B cell (primary cell): Measurements from ENCODE around the gene RSPH9. TPM values are rescaled to one million over a fixed set of nuclear protein-coding genes. Genes with fewer than 3 reads are reported as not detected.
A peak's percentile ranks its signal among the peaks of the same experiment; 100 is the strongest.

Source experiments
- ATAC-seq: fragments of 200-7000 bp; cut with Tn5 transposase; one replicate; pipeline ENCODE4 v1.10.0; 2021; ENCODE audit warnings: low read depth, mild to moderate bottlenecking, moderate number of reproducible peaks, moderate library complexity
- CTCF ChIA-PET: fragments of 350-600 bp; sonication (Branson Sonifier 250); formaldehyde crosslinking; loops from one replicate; lab custom pipeline; 2021; ENCODE audit warnings: antibody characterized with exemption, inconsistent platforms; lab: Charles Lee
- POLR2A ChIA-PET: fragments of 350-600 bp; sonication (Branson Sonifier 250); formaldehyde crosslinking; loops from one replicate; lab custom pipeline; 2021; ENCODE audit warnings: antibody characterized with exemption; lab: Charles Lee
- DNase-seq: peaks from one replicate; pipeline ENCODE4 v3.0.0; 2013
- H2AFZ ChIP-seq: 2 replicates; pipeline ENCODE4 v1.6.1; 2012; ENCODE audit warnings: mild to moderate bottlenecking, low read depth, low read length; ENCODE audit not compliant: insufficient read depth, poor library complexity, severe bottlenecking
- H3K27ac ChIP-seq, 2 donors: 1 replicate in 1 of 2; 2 replicates in 1 of 2; pipeline ENCODE4 v1.5.1; 2012 to 2013; ENCODE audit warnings: low read length in 2 of 2, mild to moderate bottlenecking in 2 of 2, moderate library complexity in 1 of 2
- H3K27me3 ChIP-seq, 4 experiments: fragments of 200-600 bp in 1 of 4; sonication (generic) in 1 of 4; replicated peaks in 1 of 4; 1 replicate in 2 of 4; 2 replicates in 2 of 4; pipeline versions ENCODE4 v1.6.1 to v1.7.0; 2013 to 2016; ENCODE audit warnings: low read length in 3 of 4, mild to moderate bottlenecking in 2 of 4, mixed read lengths in 1 of 4, moderate library complexity in 1 of 4; ENCODE audit not compliant: insufficient read depth in 4 of 4, control insufficient read depth in 3 of 4; ENCODE audit errors: control extremely low read depth in 1 of 4
- H3K36me3 ChIP-seq, 2 experiments: replicated peaks in 1 of 2; 1 replicate in 1 of 2; 2 replicates in 1 of 2; pipeline versions ENCODE4 v1.6.1 to v1.7.1; 2013; ENCODE audit warnings: low read length in 1 of 2; ENCODE audit not compliant: insufficient read depth in 2 of 2, control insufficient read depth in 1 of 2; ENCODE audit errors: control extremely low read depth in 1 of 2, extremely low read depth in 1 of 2
- H3K4me1 ChIP-seq, 2 donors: fragments of 200-600 bp in 1 of 2; sonication (generic) in 1 of 2; 1 replicate in 1 of 2; 2 replicates in 1 of 2; pipeline versions ENCODE4 v1.5.1 to v1.6.1; 2013 to 2017; ENCODE audit warnings: low read length in 2 of 2; ENCODE audit not compliant: control insufficient read depth in 2 of 2, insufficient read depth in 2 of 2
- H3K4me2 ChIP-seq: replicated peaks from 2 replicates; pipeline ENCODE3; 2012; ENCODE audit warnings: mild to moderate bottlenecking, low read depth, low read length; ENCODE audit not compliant: poor library complexity, severe bottlenecking
- H3K4me3 ChIP-seq, 5 experiments: fragments of 200-600 bp in 1 of 5; sonication (generic) in 1 of 5; 1 replicate in 3 of 5; 2 replicates in 2 of 5; pipeline versions ENCODE4 v1.5.1 to v1.7.0; 2011 to 2016; ENCODE audit warnings: low read length in 4 of 5, mild to moderate bottlenecking in 4 of 5, low read depth in 2 of 5, control low read depth in 1 of 5, moderate library complexity in 1 of 5; ENCODE audit not compliant: insufficient read depth in 1 of 5; ENCODE audit errors: control extremely low read depth in 1 of 5, extremely low read depth in 1 of 5
- H3K79me2 ChIP-seq: fragments of 200-600 bp; sonication (generic); one replicate; pipeline ENCODE4 v1.6.0; 2016; ENCODE audit warnings: low read length; ENCODE audit not compliant: control insufficient read depth, insufficient read depth
- H3K9ac ChIP-seq: fragments of 200-600 bp; sonication (generic); 2 replicates; pipeline ENCODE4 v1.6.1; 2017; ENCODE audit warnings: mild to moderate bottlenecking, low read length, moderate library complexity
- H3K9me3 ChIP-seq, 3 donors: one replicate each; pipeline versions ENCODE4 v1.6.1 to v1.7.1; 2013; ENCODE audit warnings: low read length in 2 of 3; ENCODE audit not compliant: control insufficient read depth in 2 of 3, insufficient read depth in 1 of 3; ENCODE audit errors: control extremely low read depth in 1 of 3
- H4K20me1 ChIP-seq: 2 replicates; pipeline ENCODE4 v1.6.0; 2012; ENCODE audit warnings: mild to moderate bottlenecking, low read length; ENCODE audit not compliant: insufficient read depth, control insufficient read depth, poor library complexity, severe bottlenecking
- H3K27ac Mint-ChIP-seq: one replicate; pipeline ENCODE4 v1.8.0; 2021; ENCODE audit warnings: mixed read lengths
- H3K27me3 Mint-ChIP-seq: one replicate; pipeline ENCODE4 v1.8.0; 2021; ENCODE audit warnings: mixed read lengths
- H3K4me1 Mint-ChIP-seq: one replicate; pipeline ENCODE4 v1.8.0; 2021; ENCODE audit warnings: mixed read lengths
- H3K4me3 Mint-ChIP-seq: one replicate; pipeline ENCODE4 v1.8.0; 2021; ENCODE audit warnings: mixed read lengths
- H3K9me3 Mint-ChIP-seq: one replicate; pipeline ENCODE4 v1.8.0; 2022; ENCODE audit warnings: mixed read lengths; ENCODE audit not compliant: insufficient read depth
- EZH2 ChIP-seq: IDR thresholded peaks from 2 replicates; pipeline ENCODE4 v1.6.1; 2012; ENCODE audit warnings: borderline replicate concordance, low read depth, mild to moderate bottlenecking, moderate library complexity, low read length; ENCODE audit not compliant: insufficient read depth, poor library complexity, severe bottlenecking
- WGBS: methylation state at CpG from one replicate; pipeline ENCODE4 v1.1.5; 2013; ENCODE audit warnings: missing lambda C conversion rate; ENCODE audit not compliant: insufficient coverage; 5-methylcytosine and 5-hydroxymethylcytosine counted together
- intact Hi-C: fragments of 100-400 bp; cut with micrococcal nuclease; formaldehyde crosslinking; loops from one replicate; pipeline ENCODE4 v1.10.0; 2022
- polyA plus RNA-seq: library from polyadenylated mRNA; depleted of rRNA; stranded (reverse); fragments of >200 nt; gene quantifications from 2 replicates; pipeline ENCODE4 v1.2.3, GENCODE V29; 2012
- total RNA-seq, 2 donors: library from RNA; stranded (reverse); fragments of 120-200 nt in 1 of 2; gene quantifications; 1 replicate in 1 of 2; 2 replicates in 1 of 2; pipeline versions ENCODE4 v1.2.3 to v1.2.4, GENCODE V29; 2013 to 2022
- TF ChIP-seq, protein P1 (sequence below): fragments of 200-600 bp; IDR thresholded peaks from one replicate; pipeline ENCODE4 v1.8.0; 2022; ENCODE audit warnings: antibody characterized with exemption, mild to moderate bottlenecking

RSPH9 gene
- total and polyA plus RNA-seq, 2 donors (not counting 1 experiment from before 2014, with no cell fraction given), result 0.04 TPM; not detected in 1

DNA sequence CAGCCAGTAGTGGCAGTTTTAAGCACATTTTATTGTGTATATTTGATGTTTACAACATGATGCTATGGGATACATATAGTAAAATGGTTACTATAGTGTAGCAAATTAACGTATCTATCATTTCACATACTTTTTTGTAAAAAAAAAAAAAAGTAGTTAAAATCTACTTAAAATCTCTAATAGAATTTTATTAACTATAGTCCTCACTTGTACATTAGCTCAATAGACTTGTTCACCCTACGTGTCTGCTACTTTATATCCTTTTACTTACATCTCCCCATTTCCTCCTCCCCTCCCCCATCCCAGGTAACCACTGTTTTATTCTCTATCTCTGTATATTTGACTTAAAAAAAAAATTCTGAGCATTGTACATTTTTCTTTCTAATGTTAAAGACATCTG is 38.8 kb upstream of the RSPH9 start:
- Histone ChIP-seq H3K27me3 (no peaks in the 10 kb centered on the region), H3K79me2 (peaks cover 4% of the 10 kb centered on the region), H3K27ac (no peak overlapping the region), H3K4me3 (no peak overlapping the region), H3K9me3 (no peaks in the 10 kb centered on the region), H3K9ac (no peak overlapping the region), H4K20me1 (peaks cover 7% of the 10 kb centered on the region), H3K36me3 (peaks cover 23 to 69% of the 10 kb centered on the region in 2 experiments), H3K4me1 (peaks cover 10 to 11% of the 10 kb centered on the region in 2 donors), H3K4me2 (no peak overlapping the region), H2AFZ (no peak overlapping the region)
- Mint-ChIP-seq H3K27me3 (no peaks in the 10 kb centered on the region), H3K4me3 (no peak overlapping the region), H3K27ac (no peak overlapping the region), H3K4me1 (peaks cover 12% of the 10 kb centered on the region), H3K9me3 (no peaks in the 10 kb centered on the region)
- TF ChIP-seq EZH2, result no peak
- TF ChIP-seq, protein P1, sequence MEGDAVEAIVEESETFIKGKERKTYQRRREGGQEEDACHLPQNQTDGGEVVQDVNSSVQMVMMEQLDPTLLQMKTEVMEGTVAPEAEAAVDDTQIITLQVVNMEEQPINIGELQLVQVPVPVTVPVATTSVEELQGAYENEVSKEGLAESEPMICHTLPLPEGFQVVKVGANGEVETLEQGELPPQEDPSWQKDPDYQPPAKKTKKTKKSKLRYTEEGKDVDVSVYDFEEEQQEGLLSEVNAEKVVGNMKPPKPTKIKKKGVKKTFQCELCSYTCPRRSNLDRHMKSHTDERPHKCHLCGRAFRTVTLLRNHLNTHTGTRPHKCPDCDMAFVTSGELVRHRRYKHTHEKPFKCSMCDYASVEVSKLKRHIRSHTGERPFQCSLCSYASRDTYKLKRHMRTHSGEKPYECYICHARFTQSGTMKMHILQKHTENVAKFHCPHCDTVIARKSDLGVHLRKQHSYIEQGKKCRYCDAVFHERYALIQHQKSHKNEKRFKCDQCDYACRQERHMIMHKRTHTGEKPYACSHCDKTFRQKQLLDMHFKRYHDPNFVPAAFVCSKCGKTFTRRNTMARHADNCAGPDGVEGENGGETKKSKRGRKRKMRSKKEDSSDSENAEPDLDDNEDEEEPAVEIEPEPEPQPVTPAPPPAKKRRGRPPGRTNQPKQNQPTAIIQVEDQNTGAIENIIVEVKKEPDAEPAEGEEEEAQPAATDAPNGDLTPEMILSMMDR, result no peak
- WGBS, result no CpG with 5 or more reads among the region's 2 CpGs
- CTCF ChIA-PET, result interaction anchor here (0.5 to 4.6 kb wide), 4 partner anchors 16 to 474 kb away, joined by 3 to 32 read pairs (median 4); no protein-coding TSS in a partner anchor
- POLR2A ChIA-PET, result no interaction called here
- ATAC-seq (no peak), DNase-seq (no peak)
- intact Hi-C loops, result no loop called here

DNA sequence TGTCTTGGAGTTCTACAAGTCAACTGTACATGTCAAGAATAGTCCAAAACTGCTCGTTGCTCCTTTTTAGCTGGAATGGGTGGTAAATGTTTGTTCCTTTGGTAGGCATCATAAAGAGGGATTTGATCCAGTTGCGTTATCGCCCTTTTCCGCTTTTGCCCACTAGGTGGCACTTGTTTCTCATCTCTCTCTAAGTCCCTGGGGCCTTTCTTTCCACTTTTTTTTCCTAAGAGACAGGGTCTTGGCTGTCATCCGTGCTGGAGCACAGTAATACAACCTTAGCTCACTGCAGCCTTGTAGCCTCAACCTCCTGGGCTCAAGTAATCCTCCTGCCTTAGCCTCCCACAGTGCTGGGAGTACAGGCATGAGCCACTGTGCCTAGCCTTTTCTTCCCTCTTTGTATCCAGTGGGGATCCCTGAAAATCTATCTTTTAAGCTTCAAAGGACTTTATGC is 36.5 kb upstream of the RSPH9 start:
- Histone ChIP-seq H3K27me3 (no peaks in the 10 kb centered on the region), H3K4me2 (peak overlapping the region; percentile 9), H3K9me3 (no peaks in the 10 kb centered on the region), H4K20me1 (peaks cover 7% of the 10 kb centered on the region), H3K4me1 (peaks cover 10 to 11% of the 10 kb centered on the region in 2 donors), H3K4me3 (no peak overlapping the region), H3K27ac (peak overlapping the region in 1 of 2 donors; percentile 55), H3K79me2 (peaks cover 4% of the 10 kb centered on the region), H3K36me3 (peaks cover 21 to 65% of the 10 kb centered on the region in 2 experiments), H2AFZ (no peak overlapping the region), H3K9ac (no peak overlapping the region)
- Mint-ChIP-seq H3K4me1 (peaks cover 12% of the 10 kb centered on the region), H3K9me3 (no peaks in the 10 kb centered on the region), H3K27ac (no peak overlapping the region), H3K27me3 (no peaks in the 10 kb centered on the region), H3K4me3 (no peak overlapping the region)
- ATAC-seq (peak; percentile 49), DNase-seq (peak; percentile 70)
- POLR2A ChIA-PET, result interaction anchor here (0.6 kb wide), 1 partner anchor 292 kb away, joined by 3 read pairs; no protein-coding TSS in a partner anchor
- TF ChIP-seq EZH2, result no peak
- TF ChIP-seq, protein P1, result peak; percentile 86
- intact Hi-C loops, result loop anchor here (1.0 kb wide), 1 partner anchor 471 kb away; no protein-coding TSS in a partner anchor
- WGBS, result 18% methylated on average over 2 of the region's 5 CpGs
- CTCF ChIA-PET, result interaction anchor here (0.8 to 4.6 kb wide), 19 partner anchors 11 to 472 kb away, joined by 3 to 32 read pairs (median 4); partner anchors contain the start of genes GTPBP2, POLH, VEGFA and XPO5
